GM13976 (cell line): Measurements from ENCODE around the gene ADAMTS2.

Source experiments
- DNase-seq: peaks from one replicate; pipeline ENCODE4 v3.0.0; 2012; ENCODE audit warnings: low spot score
- CTCF ChIP-seq: IDR thresholded peaks from 2 replicates; pipeline ENCODE4 v1.5.1; 2012; ENCODE audit warnings: borderline replicate concordance, mild to moderate bottlenecking; ENCODE audit not compliant: insufficient read depth; ENCODE audit errors: extremely low read depth, missing control alignments, control extremely low read depth
- in situ Hi-C: fragments of 300-500 bp; cut with MboI; formaldehyde crosslinking; loops from one replicate; pipeline ENCODE4 v1.12.0; 2022; ENCODE audit warnings: low sequenced_read_pairs, mixed read lengths, inconsistent platforms; ENCODE audit not compliant: unreplicated experiment

Gene ADAMTS2

GRCh38 chr5:179273073-179273435 lies 72.2 kb downstream of the ADAMTS2 start:
- TF ChIP-seq CTCF, result no peak
- no peak for DNase-seq
- in situ Hi-C loops, result no loop called here

GRCh38 chr5:179272326-179273072 lies 72.8 kb downstream of the ADAMTS2 start:
- no peak for DNase-seq
- in situ Hi-C loops, result no loop called here
- TF ChIP-seq CTCF, result no peak

GRCh38 chr5:179271821-179272325 lies 73.4 kb downstream of the ADAMTS2 start:
- in situ Hi-C loops, result no loop called here
- no peak for TF ChIP-seq CTCF
- DNase-seq, result no peak

GRCh38 chr5:179271428-179271734 lies 73.9 kb downstream of the ADAMTS2 start:
- no peak for DNase-seq
- TF ChIP-seq CTCF, result no peak
- in situ Hi-C loops, result no loop called here

- no peak for TF ChIP-seq CTCF
- in situ Hi-C loops, result no loop called here
- no peak for DNase-seq
These were observed 74.5 kb downstream of the ADAMTS2 start for GRCh38 chr5:179270581-179271427.

GRCh38 chr5:179269781-179270543 lies 75.3 kb downstream of the ADAMTS2 start:
- no peak for DNase-seq
- in situ Hi-C loops, result no loop called here
- TF ChIP-seq CTCF, result no peak
